HL-60 (cell line): Measurements from ENCODE around the gene TMSB10.

Experiments used
- POLR2AphosphoS5 ChIP-seq: IDR thresholded peaks from 2 replicates; pipeline ENCODE4 v1.6.1; 2012; ENCODE audit warnings: low read depth
- TF ChIP-seq, protein P1 (sequence below): IDR thresholded peaks from one replicate; pipeline ENCODE4 v1.5.1; 2011; ENCODE audit warnings: low read length, control low read depth, inconsistent platforms; ENCODE audit not compliant: insufficient read depth

DNA sequence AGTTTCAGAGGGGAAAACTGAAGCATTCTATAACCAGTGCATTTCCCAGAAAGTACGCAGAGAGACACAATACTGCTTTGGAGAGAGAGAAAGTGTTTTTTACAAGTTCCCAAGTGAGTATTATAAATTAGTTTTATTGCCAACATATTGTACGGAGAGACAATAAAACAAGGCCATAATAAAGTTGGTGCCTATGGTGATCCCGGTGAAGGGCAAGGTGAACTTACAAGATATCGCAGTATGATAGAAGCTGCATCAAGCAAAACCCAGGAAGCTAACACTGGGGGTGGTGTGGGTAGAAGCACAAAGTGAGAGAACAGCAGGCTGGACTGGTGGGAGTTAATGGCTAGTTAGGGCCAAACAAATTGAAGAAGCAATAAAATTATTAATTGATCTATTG, 7.5 kb downstream of the TMSB10 start:
- TF ChIP-seq POLR2AphosphoS5: no peak
- TF ChIP-seq, protein P1, sequence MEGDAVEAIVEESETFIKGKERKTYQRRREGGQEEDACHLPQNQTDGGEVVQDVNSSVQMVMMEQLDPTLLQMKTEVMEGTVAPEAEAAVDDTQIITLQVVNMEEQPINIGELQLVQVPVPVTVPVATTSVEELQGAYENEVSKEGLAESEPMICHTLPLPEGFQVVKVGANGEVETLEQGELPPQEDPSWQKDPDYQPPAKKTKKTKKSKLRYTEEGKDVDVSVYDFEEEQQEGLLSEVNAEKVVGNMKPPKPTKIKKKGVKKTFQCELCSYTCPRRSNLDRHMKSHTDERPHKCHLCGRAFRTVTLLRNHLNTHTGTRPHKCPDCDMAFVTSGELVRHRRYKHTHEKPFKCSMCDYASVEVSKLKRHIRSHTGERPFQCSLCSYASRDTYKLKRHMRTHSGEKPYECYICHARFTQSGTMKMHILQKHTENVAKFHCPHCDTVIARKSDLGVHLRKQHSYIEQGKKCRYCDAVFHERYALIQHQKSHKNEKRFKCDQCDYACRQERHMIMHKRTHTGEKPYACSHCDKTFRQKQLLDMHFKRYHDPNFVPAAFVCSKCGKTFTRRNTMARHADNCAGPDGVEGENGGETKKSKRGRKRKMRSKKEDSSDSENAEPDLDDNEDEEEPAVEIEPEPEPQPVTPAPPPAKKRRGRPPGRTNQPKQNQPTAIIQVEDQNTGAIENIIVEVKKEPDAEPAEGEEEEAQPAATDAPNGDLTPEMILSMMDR: no peak
